H1 (cell line): ENCODE measurements around the gene AP1M2. TPM values are rescaled to one million over a fixed set of nuclear protein-coding genes. Genes with fewer than 3 reads are reported as not detected.

Experiments
- CTCF ChIA-PET: fragments of 300-600 bp; sonication (Branson Sonifier 250); formaldehyde crosslinking; loops from one replicate; lab custom pipeline; 2021; ENCODE audit not compliant: partially characterized antibody; lab: Charles Lee
- POLR2A ChIA-PET: fragments of 300-600 bp; sonication (Branson Sonifier 250); formaldehyde crosslinking; loops from one replicate; lab custom pipeline; 2021; ENCODE audit warnings: inconsistent platforms; ENCODE audit not compliant: partially characterized antibody; lab: Charles Lee
- DNase-seq, 2 experiments: peaks; one replicate each; pipeline versions ENCODE4 v3.0.0 to v3.0.0-alpha.2; 2010 to 2022; ENCODE audit warnings: low spot score in 2 of 2, low read depth in 1 of 2, mixed read lengths in 1 of 2
- FAIRE-seq: peaks from 2 replicates; lab custom pipeline; 2011; peaks lifted over from hg19 to GRCh38; lab: Jason Lieb, UNC
- H2AFZ ChIP-seq: 2 replicates; pipeline ENCODE4 v1.8.1; 2012; ENCODE audit warnings: low read length, inconsistent platforms
- H2AK5ac ChIP-seq: 2 replicates; pipeline ENCODE4 v1.6.1; 2013; ENCODE audit warnings: low read depth, low read length
- H2BK120ac ChIP-seq: replicated peaks from 2 replicates; pipeline ENCODE3; 2013; ENCODE audit warnings: low read depth, low read length, inconsistent platforms
- H2BK12ac ChIP-seq: 2 replicates; pipeline ENCODE4 v1.6.1; 2013; ENCODE audit warnings: low read depth, low read length
- H2BK15ac ChIP-seq: 2 replicates; pipeline ENCODE4 v1.6.1; 2013; ENCODE audit warnings: low read length
- H2BK20ac ChIP-seq: 2 replicates; pipeline ENCODE4 v1.6.1; 2013; ENCODE audit warnings: low read length
- H2BK5ac ChIP-seq: 2 replicates; pipeline ENCODE4 v1.6.1; 2013; ENCODE audit warnings: low read depth, low read length
- H3K14ac ChIP-seq: 2 replicates; pipeline ENCODE4 v1.6.1; 2013; ENCODE audit warnings: inconsistent platforms; ENCODE audit not compliant: insufficient read length
- H3K18ac ChIP-seq: 2 replicates; pipeline ENCODE4 v1.6.1; 2013; ENCODE audit warnings: low read length; ENCODE audit errors: extremely low read depth
- H3K23ac ChIP-seq: 2 replicates; pipeline ENCODE4 v1.6.1; 2013; ENCODE audit warnings: inconsistent platforms; ENCODE audit not compliant: insufficient read length
- H3K23me2 ChIP-seq: 2 replicates; pipeline ENCODE4 v1.6.1; 2013; ENCODE audit warnings: low read depth, low read length
- H3K27ac ChIP-seq: 2 replicates; pipeline ENCODE4 v1.6.1; 2011; ENCODE audit warnings: low read depth, low read length, inconsistent platforms
- H3K27me3 ChIP-seq, 4 experiments: replicated peaks in 1 of 4; 1 replicate in 1 of 4; 2 replicates in 3 of 4; pipeline versions ENCODE4 v1.6.1 to v1.8.1; 2011 to 2013; ENCODE audit warnings: low read length in 3 of 4, mild to moderate bottlenecking in 3 of 4, inconsistent platforms in 2 of 4, mixed read lengths in 2 of 4, moderate library complexity in 1 of 4; ENCODE audit not compliant: control insufficient read depth in 3 of 4, insufficient read depth in 3 of 4; ENCODE audit errors: extremely low read depth in 1 of 4
- H3K36me3 ChIP-seq, 4 experiments: 2 replicates each; pipeline versions ENCODE4 v1.6.1 to v1.8.1; 2011 to 2013; ENCODE audit warnings: mild to moderate bottlenecking in 4 of 4, low read length in 3 of 4, moderate library complexity in 2 of 4, control low read depth in 1 of 4, inconsistent platforms in 1 of 4; ENCODE audit not compliant: insufficient read depth in 4 of 4, control insufficient read depth in 2 of 4
- H3K4ac ChIP-seq: replicated peaks from 2 replicates; pipeline ENCODE3; 2013; ENCODE audit warnings: low read length, low read depth, mixed read lengths, inconsistent platforms; ENCODE audit not compliant: insufficient read length
- H3K4me1 ChIP-seq, 4 experiments: replicated peaks in 1 of 4; 1 replicate in 1 of 4; 2 replicates in 3 of 4; pipeline versions ENCODE4 v1.6.1 to v1.8.1; 2011 to 2013; ENCODE audit warnings: low read length in 3 of 4, inconsistent platforms in 2 of 4, mixed read lengths in 1 of 4; ENCODE audit not compliant: insufficient read depth in 4 of 4, control insufficient read depth in 3 of 4
- H3K4me2 ChIP-seq, 2 experiments: 2 replicates each; pipeline versions ENCODE4 v1.6.1 to v1.8.1; 2011 to 2013; ENCODE audit warnings: low read depth in 2 of 2, low read length in 2 of 2, control low read depth in 1 of 2, inconsistent platforms in 1 of 2, mild to moderate bottlenecking in 1 of 2; ENCODE audit not compliant: insufficient read depth in 1 of 2
- H3K4me3 ChIP-seq, 4 experiments: fragments of 200-600, 300-600 bp in 1 of 4; sonication (generic), shearing (Covaris generic), sonication (Bioruptor Twin) in 1 of 4; 2 replicates each; pipeline versions ENCODE4 v1.5.1 to v1.8.1; 2011 to 2016; ENCODE audit warnings: low read length in 4 of 4, low read depth in 3 of 4, control low read depth in 2 of 4, inconsistent platforms in 2 of 4, mild to moderate bottlenecking in 2 of 4, mixed read lengths in 1 of 4, moderate library complexity in 1 of 4; ENCODE audit not compliant: insufficient read depth in 2 of 4; ENCODE audit errors: extremely low read depth in 1 of 4
- H3K56ac ChIP-seq: replicated peaks from 2 replicates; pipeline ENCODE3; 2013; ENCODE audit warnings: low read depth, mild to moderate bottlenecking, mixed read lengths, low read length, inconsistent platforms; ENCODE audit not compliant: insufficient read length
- H3K79me1 ChIP-seq: 2 replicates; pipeline ENCODE4 v1.6.1; 2013; ENCODE audit warnings: low read depth, low read length, control low read depth
- H3K79me2 ChIP-seq, 2 experiments: 2 replicates each; pipeline versions ENCODE4 v1.6.1 to v1.8.1; 2012 to 2013; ENCODE audit warnings: low read length in 2 of 2, mild to moderate bottlenecking in 2 of 2, inconsistent platforms in 1 of 2; ENCODE audit not compliant: insufficient read depth in 2 of 2, control insufficient read depth in 1 of 2
- H3K9ac ChIP-seq, 4 experiments: replicated peaks in 1 of 4; 1 replicate in 1 of 4; 2 replicates in 3 of 4; pipeline versions ENCODE4 v1.6.1 to v1.8.1; 2011 to 2013; ENCODE audit warnings: low read depth in 3 of 4, low read length in 3 of 4, control low read depth in 2 of 4, mild to moderate bottlenecking in 2 of 4, moderate library complexity in 2 of 4, inconsistent platforms in 1 of 4; ENCODE audit errors: extremely low read depth in 1 of 4
- H3K9me3 ChIP-seq, 2 experiments: 2 replicates each; pipeline versions ENCODE4 v1.6.1 to v1.8.1; 2012 to 2013; ENCODE audit warnings: mild to moderate bottlenecking in 2 of 2, moderate library complexity in 2 of 2, control low read depth in 1 of 2, inconsistent platforms in 1 of 2, low read depth in 1 of 2, low read length in 1 of 2, mixed read lengths in 1 of 2; ENCODE audit not compliant: insufficient read depth in 2 of 2
- H4K20me1 ChIP-seq, 2 experiments: replicated peaks in 1 of 2; 2 replicates each; pipeline versions ENCODE3 to v1.8.1; 2011 to 2013; ENCODE audit warnings: inconsistent platforms in 2 of 2, low read length in 2 of 2, mild to moderate bottlenecking in 1 of 2; ENCODE audit not compliant: insufficient read depth in 2 of 2, control insufficient read depth in 1 of 2
- H4K5ac ChIP-seq: 2 replicates; pipeline ENCODE4 v1.6.1; 2013; ENCODE audit warnings: low read length, low read depth, mixed read lengths, inconsistent platforms; ENCODE audit not compliant: insufficient read length
- H4K8ac ChIP-seq: 2 replicates; pipeline ENCODE4 v1.8.0; 2013; ENCODE audit warnings: mild to moderate bottlenecking, moderate library complexity, low read length, inconsistent platforms; ENCODE audit not compliant: insufficient read depth; ENCODE audit errors: extremely low read depth
- H4K91ac ChIP-seq: replicated peaks from 2 replicates; pipeline ENCODE3; 2013; ENCODE audit warnings: low read length, mixed read lengths, inconsistent platforms; ENCODE audit not compliant: insufficient read length
- KDM1A ChIP-seq: fragments of 200-600, 300-600 bp; sonication (generic); IDR thresholded peaks from 2 replicates; pipeline ENCODE4 v1.7.1; 2016; ENCODE audit warnings: mild to moderate bottlenecking, low read length, borderline replicate concordance
- KDM5A ChIP-seq: fragments of 200-600 bp; IDR thresholded peaks from 2 replicates; pipeline ENCODE4 v1.7.1; 2012; ENCODE audit warnings: mild to moderate bottlenecking, low read length, inconsistent platforms, mixed read lengths
- SUZ12 ChIP-seq: fragments of 200-600 bp; sonication (generic); IDR thresholded peaks from 2 replicates; pipeline ENCODE4 v1.6.1; 2012; ENCODE audit warnings: mild to moderate bottlenecking, inconsistent platforms, low read length, moderate library complexity, mixed read lengths
- TAF1 ChIP-seq: IDR thresholded peaks from 2 replicates; pipeline ENCODE4 v1.6.1; 2011; ENCODE audit warnings: mild to moderate bottlenecking, low read depth, low read length
- USF2 ChIP-seq: IDR thresholded peaks from 2 replicates; pipeline ENCODE4 v1.6.1; 2011; ENCODE audit warnings: low read length, improper control_type of control experiment
- YY1 ChIP-seq: IDR thresholded peaks from 2 replicates; pipeline ENCODE4 v1.6.1; 2011; ENCODE audit warnings: low read depth, mild to moderate bottlenecking, low read length
- ZNF274 ChIP-seq: IDR thresholded peaks from 2 replicates; pipeline ENCODE4 v1.7.0; 2012; ENCODE audit warnings: low read length, borderline replicate concordance; ENCODE audit errors: extremely low read depth
- WGBS, 2 experiments: shearing (Covaris generic) in 1 of 2; methylation state at CpG; one replicate each; pipeline versions ENCODE4 v1.1.6 to v1.1.7; 2013 to 2015; ENCODE audit warnings: low lambda C conversion rate in 2 of 2, mixed read lengths in 2 of 2, inconsistent platforms in 1 of 2, low coverage in 1 of 2, missing lambda C conversion rate in 1 of 2; ENCODE audit not compliant: insufficient replicate concordance in 2 of 2, insufficient coverage in 1 of 2, insufficient read length in 1 of 2; ENCODE audit errors: extremely low coverage in 1 of 2, missing lambda C conversion rate in 1 of 2; 5-methylcytosine and 5-hydroxymethylcytosine counted together
- polyA plus RNA-seq, 7 experiments: library from polyadenylated mRNA; depleted of rRNA in 3 of 7; stranded (reverse) in 5 of 7; unstranded in 2 of 7; fragments of >200 nt in 5 of 7; fragments of 200-250 nt in 2 of 7; gene quantifications; 1 replicate in 5 of 7; 2 replicates in 1 of 7; 4 replicates in 1 of 7; pipeline versions ENCODE4 v1.2.1 to v1.2.3, GENCODE V29; 2011 to 2013; ENCODE audit warnings: missing spikeins in 2 of 7, mixed read lengths in 2 of 7
- total RNA-seq: library from RNA; stranded (reverse); fragmentation: NEBNext Ultra II Directional; extraction: Animal tissue kit (Norgen Biotek cat#: 25700); gene quantifications from 2 replicates; pipeline ENCODE4 v1.2.1, GENCODE V29; 2021
- TF ChIP-seq, protein P1 (sequence below), 3 experiments: IDR thresholded peaks; 1 replicate in 2 of 3; 2 replicates in 1 of 3; pipeline versions ENCODE4 v1.5.1 to v1.6.1; 2011; ENCODE audit warnings: low read length in 3 of 3, mild to moderate bottlenecking in 3 of 3, inconsistent platforms in 2 of 3, low read depth in 1 of 3, moderate library complexity in 1 of 3; ENCODE audit not compliant: insufficient read depth in 1 of 3; ENCODE audit errors: control extremely low read depth in 1 of 3

AP1M2 gene
- total and polyA plus RNA-seq, 2 of the 8 experiments (the other 6 are each of a cell fraction or from before 2014, with no cell fraction given), result 140 to 161 TPM

GRCh38 chr19:10544753-10545251 lies 42.3 kb downstream of the AP1M2 start:
- no peak overlapping the region for H2AK5ac ChIP-seq
- no peaks in the 10 kb centered on the region for H3K9me3 ChIP-seq
- WGBS, 2 experiments, result 91 to 100% methylated on average over 1 to 21 of the region's 23 CpGs
- CTCF ChIA-PET, result interaction anchor here (0.6 to 1.6 kb wide), 5 partner anchors 11 to 325 kb away, joined by 3 to 4 read pairs (median 3); no protein-coding TSS in a partner anchor
- TF ChIP-seq USF2 (no peak), SUZ12 (no peak), KDM1A (no peak), ZNF274 (no peak), TAF1 (no peak), KDM5A (no peak), YY1 (no peak)
- TF ChIP-seq, protein P1, sequence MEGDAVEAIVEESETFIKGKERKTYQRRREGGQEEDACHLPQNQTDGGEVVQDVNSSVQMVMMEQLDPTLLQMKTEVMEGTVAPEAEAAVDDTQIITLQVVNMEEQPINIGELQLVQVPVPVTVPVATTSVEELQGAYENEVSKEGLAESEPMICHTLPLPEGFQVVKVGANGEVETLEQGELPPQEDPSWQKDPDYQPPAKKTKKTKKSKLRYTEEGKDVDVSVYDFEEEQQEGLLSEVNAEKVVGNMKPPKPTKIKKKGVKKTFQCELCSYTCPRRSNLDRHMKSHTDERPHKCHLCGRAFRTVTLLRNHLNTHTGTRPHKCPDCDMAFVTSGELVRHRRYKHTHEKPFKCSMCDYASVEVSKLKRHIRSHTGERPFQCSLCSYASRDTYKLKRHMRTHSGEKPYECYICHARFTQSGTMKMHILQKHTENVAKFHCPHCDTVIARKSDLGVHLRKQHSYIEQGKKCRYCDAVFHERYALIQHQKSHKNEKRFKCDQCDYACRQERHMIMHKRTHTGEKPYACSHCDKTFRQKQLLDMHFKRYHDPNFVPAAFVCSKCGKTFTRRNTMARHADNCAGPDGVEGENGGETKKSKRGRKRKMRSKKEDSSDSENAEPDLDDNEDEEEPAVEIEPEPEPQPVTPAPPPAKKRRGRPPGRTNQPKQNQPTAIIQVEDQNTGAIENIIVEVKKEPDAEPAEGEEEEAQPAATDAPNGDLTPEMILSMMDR (IDR thresholded peaks at IDR 0.05; ENCODE audit: control extremely low read depth in 1 of 3, insufficient read depth in 1 of 3, low read depth in 1 of 3, low read length in 3 of 3), result no peak
- TF ChIP-seq, all 59 proteins: peak for 0
- no peak overlapping the region for H2BK12ac ChIP-seq
- no peak for FAIRE-seq
- H4K5ac ChIP-seq, result no peak overlapping the region
- DNase-seq, result no peak
- peaks cover 2 to 13% (median 10%) of the 10 kb centered on the region in 4 experiments; a peak in 5 of 8 replicates for H3K36me3 ChIP-seq
- POLR2A ChIA-PET, result interaction anchor here (0.8 to 2.8 kb wide), 6 partner anchors 10 to 165 kb away, joined by 3 to 9 read pairs (median 4); partner anchors contain the start of genes KRI1 and TYK2
- H2BK5ac ChIP-seq, result no peak overlapping the region
- H3K23ac ChIP-seq, result no peak overlapping the region
- H2AFZ ChIP-seq, result no peak overlapping the region
- H3K79me2 ChIP-seq, result peaks cover 0 to 16% of the 10 kb centered on the region in 2 experiments; a peak in 2 of 4 replicates
- H2BK20ac ChIP-seq, result no peak overlapping the region
- H4K8ac ChIP-seq, result no peak overlapping the region
- H3K56ac ChIP-seq, result no peak overlapping the region
- no peak overlapping the region for H3K27ac ChIP-seq
- peaks cover 0 to 4% (median 3%) of the 10 kb centered on the region in 4 experiments; a peak in 4 of 7 replicates for H3K4me1 ChIP-seq
- H3K23me2 ChIP-seq, result peaks cover 2% of the 10 kb centered on the region; the same call in 1 of the 2 replicates
- H3K4me2 ChIP-seq, result peak overlapping the region; percentile 44 to 78
- no peak overlapping the region for H3K9ac ChIP-seq
- H3K79me1 ChIP-seq, result peaks cover 9% of the 10 kb centered on the region
- no peak overlapping the region for H3K18ac ChIP-seq
- no peak overlapping the region for H4K91ac ChIP-seq
- peaks cover 0 to 7% of the 10 kb centered on the region in 2 experiments for H4K20me1 ChIP-seq
- H2BK15ac ChIP-seq, result no peak overlapping the region
- H3K14ac ChIP-seq, result no peak overlapping the region
- H3K4me3 ChIP-seq, result peak overlapping the region; percentile 57 to 99 (median 88); a peak in 4 of 8 replicates
- no peak overlapping the region for H2BK120ac ChIP-seq
- H3K27me3 ChIP-seq, result no peaks in the 10 kb centered on the region
- H3K4ac ChIP-seq, result no peak overlapping the region
